Measurements from ENCODE around the gene HIP1R.
A peak's percentile ranks its signal among the peaks of the same experiment; 100 is the strongest.

DNA sequence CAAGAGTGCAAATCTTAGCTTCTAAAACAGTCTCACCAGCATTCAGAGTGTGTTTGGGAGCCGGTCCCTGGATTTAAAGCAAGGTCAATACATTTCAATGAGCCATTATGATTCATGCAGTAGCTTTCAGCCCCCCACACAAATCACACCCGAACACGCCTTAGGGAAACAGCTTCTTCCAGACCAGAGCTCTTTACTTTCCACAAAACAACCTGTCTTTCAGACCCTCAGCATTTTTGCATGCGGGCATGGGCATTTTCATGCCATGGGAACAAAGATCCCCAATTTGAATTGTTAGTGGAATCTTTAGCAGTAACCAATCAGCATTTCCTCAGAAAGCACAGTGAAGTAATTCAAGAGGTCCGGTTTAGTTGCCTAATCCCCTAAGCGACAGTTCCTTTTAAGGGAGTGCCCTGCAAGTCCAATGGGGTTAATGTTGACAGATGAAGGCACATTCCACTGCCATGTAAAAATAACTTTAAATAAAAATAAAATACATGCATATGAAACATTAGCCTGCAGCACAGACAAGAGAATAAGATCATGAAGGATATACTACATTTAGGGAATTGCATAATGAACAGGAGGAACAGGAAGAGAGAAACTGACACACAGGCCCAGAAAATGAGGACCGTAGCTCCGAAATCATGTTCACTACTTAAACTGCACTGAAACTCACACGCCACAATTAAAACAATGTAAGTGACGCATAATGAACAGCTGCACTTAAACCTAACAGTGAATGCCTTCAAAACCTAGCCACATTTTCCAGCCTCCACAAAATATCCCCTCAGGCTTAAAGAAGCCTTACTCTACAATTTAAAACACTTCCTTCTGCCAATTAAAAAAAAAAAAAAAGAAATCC is 56.6 kb downstream of the HIP1R start:
- TF ChIP-seq ZNF184 (tag by site-specific recombination; IDR thresholded peaks at IDR 0.05): 0 out of 2 replicates have a peak, but pooled peaks have one; percentile 29
- TF ChIP-seq ZNF311 (tag by site-specific recombination; IDR thresholded peaks at IDR 0.05; ENCODE audit: borderline replicate concordance): no peak
- TF ChIP-seq, protein P1, sequence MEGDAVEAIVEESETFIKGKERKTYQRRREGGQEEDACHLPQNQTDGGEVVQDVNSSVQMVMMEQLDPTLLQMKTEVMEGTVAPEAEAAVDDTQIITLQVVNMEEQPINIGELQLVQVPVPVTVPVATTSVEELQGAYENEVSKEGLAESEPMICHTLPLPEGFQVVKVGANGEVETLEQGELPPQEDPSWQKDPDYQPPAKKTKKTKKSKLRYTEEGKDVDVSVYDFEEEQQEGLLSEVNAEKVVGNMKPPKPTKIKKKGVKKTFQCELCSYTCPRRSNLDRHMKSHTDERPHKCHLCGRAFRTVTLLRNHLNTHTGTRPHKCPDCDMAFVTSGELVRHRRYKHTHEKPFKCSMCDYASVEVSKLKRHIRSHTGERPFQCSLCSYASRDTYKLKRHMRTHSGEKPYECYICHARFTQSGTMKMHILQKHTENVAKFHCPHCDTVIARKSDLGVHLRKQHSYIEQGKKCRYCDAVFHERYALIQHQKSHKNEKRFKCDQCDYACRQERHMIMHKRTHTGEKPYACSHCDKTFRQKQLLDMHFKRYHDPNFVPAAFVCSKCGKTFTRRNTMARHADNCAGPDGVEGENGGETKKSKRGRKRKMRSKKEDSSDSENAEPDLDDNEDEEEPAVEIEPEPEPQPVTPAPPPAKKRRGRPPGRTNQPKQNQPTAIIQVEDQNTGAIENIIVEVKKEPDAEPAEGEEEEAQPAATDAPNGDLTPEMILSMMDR (tag by site-specific recombination; IDR thresholded peaks at IDR 0.05): no peak
- no peak for TF ChIP-seq ZNF350 (tag by site-specific recombination; IDR thresholded peaks at IDR 0.05)
- TF ChIP-seq ZNF174 (tag by site-specific recombination; IDR thresholded peaks at IDR 0.05): no peak
- TF ChIP-seq, protein P2, sequence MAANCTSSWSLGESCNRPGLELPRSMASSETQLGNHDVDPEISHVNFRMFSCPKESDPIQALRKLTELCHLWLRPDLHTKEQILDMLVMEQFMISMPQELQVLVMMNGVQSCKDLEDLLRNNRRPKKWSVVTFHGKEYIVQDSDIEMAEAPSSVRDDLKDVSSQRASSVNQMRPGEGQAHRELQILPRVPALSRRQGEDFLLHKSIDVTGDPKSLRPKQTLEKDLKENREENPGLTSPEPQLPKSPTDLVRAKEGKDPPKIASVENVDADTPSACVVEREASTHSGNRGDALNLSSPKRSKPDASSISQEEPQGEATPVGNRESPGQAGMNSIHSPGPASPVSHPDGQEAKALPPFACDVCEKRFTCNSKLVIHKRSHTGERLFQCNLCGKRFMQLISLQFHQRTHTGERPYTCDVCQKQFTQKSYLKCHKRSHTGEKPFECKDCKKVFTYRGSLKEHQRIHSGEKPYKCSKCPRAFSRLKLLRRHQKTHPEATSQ (tag by site-specific recombination; IDR thresholded peaks at IDR 0.05): no peak

Measured in HEK293 (cell line).